GM21717 (cell line): Measurements from ENCODE around the gene SMAD7.

Source experiments
- ATAC-seq: cut with Tn5 transposase; IDR thresholded peaks from one replicate; pipeline ENCODE4 v1.9.1; 2021; ENCODE audit warnings: mild to moderate bottlenecking, moderate library complexity; ENCODE audit not compliant: unreplicated experiment

Gene SMAD7

DNA sequence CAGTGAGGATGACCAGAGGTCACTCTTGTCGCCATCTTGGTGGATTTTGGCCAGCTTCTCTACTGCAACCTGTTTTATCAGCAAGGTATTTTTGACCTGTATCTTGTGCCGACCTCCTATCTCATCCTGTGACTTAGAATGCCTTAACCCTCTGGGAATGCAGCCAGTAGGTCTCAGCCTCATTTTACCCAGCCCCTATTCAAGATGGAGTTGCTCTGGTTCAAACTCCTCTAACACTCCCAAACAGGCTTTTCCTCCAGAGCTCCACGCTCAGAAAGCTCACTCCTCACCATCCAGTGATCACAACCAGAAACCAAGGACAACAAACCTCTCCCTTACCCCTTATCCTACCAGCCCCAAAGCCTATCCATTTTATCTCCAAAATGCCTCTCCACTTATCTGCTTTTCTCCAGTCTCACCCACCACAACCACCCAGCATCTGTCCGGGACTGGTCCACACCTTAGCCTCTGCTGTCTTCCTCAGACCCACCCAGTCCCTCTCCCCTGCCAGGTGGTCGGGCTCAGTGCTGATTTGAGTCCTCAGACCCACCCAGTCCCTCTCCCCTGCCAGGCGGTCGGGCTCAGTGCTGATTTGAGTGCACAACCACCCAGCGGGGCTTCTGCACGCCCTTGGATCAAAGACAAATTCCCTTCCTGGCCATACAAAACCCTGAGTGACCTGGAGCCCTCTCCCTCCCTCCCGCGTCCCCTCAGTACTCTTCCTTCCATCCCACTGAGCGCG, 11.7 kb upstream of the SMAD7 start:
- ATAC-seq, result no peak

DNA sequence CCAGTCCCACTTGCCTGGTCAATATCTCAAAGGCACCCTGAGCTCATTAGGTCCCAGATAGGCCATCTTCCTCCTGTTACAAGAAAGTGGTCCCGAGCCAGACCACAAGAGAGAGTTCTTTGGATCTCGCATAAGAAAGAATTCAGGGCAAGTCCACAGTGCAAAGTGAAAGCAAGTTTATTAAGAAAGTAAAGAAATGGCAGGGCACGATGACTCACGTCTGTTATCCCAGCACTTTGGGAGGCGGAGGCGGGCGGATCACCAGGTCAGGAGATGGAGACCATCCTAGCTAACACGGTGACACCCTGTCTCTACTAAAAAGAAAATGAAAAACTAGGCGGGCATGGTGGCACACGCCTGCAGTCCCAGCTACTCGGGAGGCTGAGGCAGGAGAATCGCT, 10.8 kb upstream of the SMAD7 start:
- no peak for ATAC-seq

DNA sequence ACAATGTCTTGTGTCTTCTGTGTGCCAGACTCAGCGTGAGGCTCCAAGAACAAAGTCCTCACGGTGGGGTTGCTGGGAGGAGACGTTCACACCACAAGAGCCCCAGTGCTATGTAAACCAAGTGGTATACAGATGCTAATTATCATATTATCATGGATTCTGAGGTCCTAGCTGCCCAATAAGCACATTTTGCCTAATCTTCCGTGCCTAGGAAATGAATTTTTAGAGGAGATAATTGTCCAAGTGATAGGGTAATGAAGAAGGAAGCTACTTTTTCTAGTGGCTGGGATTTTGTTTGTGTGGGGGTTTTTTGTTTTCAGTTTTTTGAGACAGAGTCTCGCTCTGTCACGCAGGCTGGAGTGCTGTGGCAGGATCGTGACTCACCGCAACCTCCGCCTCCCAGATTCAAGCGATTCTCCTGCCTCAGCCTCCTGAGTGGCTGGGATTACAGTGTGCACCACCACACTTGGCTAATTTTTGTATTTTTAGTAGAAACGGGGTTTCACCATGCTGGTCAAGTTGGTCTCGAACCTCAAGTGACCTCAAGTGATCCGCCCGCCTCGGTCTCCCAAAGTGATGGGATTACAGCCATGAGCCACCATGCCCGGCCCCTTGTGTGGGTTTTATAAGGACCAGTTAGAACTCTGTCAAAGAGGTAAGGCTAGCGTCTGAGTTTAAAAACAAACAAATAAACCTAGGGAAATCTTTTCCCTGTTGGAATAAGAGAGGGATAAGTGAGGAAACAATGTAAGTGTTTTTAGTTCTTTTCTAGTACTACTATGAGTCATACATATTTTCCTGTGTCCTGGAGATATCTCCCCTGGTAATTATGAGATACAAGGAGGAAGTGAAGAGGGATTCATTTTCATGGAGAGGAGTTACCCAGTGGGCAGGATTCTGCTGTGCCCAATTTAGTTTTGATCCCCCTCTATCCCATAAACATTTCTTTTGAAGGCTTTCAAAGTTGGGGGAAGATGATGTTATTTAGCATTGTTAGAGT, 9.5 kb upstream of the SMAD7 start:
- ATAC-seq, result no peak

DNA sequence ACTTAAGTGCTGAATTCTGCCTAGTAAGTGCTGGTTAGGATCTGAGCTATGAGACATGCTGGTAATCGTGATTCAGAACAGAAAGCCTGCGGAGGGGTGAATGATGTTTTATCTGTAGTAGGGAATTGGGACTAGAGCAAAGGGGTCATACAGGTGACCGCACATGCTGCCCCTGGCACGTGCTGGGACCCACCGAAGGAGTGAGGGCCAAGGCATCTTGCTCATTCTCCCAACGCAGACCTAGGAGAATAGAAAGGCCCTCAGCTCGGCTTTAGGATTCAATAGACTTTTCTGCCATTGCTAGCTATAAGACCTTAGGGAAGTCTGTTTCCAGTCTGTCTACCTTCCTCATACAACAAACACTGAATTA, 8.8 kb upstream of the SMAD7 start:
- no peak for ATAC-seq

DNA sequence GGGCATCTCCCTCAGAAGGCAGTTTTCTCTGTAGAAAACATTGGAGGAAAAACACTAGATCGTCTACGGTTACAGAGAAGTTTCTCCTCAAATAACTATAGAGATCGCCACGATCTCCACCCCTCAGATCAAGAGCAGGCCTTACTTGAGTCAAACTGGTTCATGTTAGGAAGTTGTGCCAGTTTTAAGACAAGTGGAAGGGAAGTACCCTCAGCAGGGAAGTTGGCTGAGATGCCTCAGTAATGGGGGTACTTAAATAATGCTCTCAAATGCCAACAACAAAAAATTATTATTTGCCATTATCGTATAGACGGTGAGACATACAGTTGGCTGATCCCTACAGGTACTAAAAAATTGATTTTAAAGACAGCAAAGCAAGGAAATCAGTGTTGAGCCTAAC, 8.2 kb upstream of the SMAD7 start:
- ATAC-seq, result no peak

DNA sequence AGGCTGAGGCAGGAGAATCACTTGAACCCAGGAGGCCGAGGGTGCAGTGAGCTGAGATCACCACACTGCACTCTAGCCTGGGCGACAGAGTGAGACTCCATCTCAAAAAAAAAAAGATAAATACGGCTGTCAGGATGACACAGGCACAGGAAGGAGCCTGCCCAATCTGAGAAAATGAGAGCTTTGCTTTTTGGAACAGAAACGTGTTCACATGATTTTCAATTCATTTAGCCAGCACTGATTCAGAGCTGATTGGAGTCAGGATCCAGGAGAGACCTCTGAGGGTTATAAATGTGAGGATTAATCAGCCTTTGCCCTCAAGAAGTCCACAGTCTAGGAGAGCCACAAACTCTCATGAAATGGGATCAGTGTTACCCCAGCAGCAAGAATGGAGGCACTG, 6.9 kb upstream of the SMAD7 start:
- no peak for ATAC-seq

DNA sequence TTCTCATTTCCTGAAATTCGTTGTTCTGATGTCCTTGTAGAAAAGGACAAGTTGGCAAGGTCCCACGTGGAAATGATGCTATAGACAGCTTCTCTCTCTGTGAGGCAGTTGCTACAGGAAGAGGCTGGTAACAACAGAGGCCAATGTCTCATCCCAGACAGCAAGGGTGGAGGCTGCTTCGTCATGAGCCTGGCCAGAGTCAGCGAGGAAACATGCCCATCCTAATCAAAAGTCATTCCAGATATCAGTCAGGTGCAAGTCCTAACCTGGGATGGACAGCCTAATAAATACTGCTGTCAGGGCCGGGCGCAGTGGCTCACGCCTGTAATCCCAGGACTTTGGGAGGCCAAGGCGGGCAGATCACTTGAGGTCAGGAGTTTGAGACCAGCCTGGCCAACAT, 6.4 kb upstream of the SMAD7 start:
- no peak for ATAC-seq

DNA sequence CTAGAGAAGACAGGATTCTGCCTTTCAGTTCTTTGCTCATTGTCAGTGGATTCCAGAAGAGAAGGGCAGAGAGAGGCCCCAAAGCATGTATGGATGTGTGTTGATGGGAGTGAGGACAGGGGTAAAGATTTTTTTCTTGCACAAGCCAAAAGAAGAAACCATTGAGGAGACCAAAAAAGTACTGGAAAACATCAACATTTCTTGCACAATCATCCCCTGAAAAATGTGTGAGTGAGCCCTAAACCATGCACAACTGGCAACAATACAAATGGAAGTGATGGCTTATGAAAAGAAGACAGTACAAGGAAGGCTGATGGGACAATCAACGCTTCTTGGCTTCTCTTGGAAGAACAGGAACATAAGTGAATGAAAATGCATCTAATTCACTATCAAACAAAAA, 5.6 kb upstream of the SMAD7 start:
- no peak for ATAC-seq

DNA sequence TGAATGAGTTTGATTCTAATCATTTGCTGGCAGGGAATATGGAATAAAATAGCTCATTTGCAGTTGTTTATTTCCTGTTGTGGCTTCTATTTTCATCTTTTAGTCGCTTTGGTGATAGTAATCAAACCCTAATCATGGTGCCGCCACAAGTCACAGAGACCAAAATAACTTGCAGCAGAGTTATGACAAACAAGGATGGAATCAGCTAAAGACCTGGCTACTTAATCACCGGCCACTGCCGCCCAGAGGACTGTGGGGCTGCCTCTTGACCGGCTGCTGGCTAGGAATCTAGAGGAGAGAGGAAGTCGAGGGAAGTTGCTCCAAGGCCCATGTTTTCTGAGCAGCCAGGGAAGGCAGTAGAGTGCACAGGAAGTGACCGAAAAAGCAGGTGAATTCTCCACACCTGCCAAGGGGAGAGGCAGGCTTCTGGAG, 5.1 kb upstream of the SMAD7 start:
- no peak for ATAC-seq

DNA sequence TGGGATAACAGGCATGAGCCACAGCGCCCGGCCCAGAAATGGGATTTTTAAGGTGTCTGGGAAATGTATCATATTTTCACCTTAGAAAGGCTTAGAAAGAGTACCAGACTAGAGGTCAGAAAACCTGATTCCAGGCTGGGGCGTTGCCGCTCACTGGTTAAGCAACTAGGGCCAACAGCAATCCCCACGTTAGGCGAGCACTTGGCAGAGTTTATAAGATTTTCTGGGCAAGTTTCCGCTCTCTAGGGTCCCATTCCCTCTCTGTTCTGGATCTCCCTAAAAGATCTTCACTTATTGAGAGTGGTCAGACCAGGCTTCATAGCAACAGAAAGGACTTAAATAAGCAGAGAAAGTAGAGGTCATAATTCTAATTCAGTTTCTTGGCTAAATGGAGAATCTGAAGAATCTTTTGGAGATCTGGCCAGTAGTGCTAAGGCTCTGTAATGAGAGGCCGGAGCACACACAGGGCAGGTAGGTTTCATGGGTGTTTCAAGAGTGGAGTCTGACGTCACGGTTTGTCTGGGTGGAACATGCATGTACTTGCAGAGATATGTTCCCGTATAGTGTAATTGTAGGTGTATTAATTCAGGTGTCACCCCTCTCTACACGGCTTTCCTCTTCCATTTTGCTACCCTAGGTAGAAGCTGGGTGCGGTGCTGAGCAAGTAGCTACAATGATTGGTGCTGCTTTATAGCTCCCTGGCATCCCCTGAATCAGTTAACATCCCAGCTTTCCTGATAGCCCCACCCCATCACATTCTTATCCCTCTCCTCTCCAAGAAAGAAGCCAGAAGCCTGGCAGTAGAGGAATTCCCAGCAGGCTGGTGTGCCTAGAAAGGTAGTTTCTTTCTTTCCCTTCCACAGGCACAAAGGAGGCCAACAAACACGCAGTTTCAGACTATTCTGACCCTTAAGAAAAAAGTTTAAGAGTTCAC, 4.4 kb upstream of the SMAD7 start:
- ATAC-seq, result no peak

DNA sequence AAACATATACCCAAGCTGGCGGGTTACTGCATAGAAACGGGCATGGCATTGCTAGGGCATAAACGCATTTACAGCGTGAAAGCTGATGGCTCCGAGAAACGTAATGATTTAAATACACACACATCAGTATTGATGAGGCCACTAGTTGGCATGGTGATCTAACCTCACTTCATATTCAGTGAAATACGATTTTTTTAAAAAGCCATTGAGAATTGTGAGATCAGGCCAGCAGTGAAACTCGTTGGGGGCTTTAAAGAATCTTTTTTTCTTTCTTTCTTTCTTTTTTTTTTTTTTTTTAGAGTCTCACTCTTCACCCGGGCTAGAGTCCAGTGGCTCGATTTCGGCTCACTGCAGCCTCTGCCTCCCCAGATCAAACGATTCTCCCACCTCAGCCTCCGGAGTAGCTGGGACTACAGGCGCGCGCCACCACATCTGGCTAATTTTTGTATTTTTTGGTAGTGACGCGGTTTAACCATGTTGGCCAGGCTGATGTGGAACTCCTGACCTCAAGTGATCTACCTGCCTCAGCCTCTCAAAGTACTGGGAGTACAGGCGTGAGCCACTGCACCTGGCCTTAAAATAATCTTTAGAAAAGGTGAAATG, 2.4 kb upstream of the SMAD7 start:
- ATAC-seq, result no peak

DNA sequence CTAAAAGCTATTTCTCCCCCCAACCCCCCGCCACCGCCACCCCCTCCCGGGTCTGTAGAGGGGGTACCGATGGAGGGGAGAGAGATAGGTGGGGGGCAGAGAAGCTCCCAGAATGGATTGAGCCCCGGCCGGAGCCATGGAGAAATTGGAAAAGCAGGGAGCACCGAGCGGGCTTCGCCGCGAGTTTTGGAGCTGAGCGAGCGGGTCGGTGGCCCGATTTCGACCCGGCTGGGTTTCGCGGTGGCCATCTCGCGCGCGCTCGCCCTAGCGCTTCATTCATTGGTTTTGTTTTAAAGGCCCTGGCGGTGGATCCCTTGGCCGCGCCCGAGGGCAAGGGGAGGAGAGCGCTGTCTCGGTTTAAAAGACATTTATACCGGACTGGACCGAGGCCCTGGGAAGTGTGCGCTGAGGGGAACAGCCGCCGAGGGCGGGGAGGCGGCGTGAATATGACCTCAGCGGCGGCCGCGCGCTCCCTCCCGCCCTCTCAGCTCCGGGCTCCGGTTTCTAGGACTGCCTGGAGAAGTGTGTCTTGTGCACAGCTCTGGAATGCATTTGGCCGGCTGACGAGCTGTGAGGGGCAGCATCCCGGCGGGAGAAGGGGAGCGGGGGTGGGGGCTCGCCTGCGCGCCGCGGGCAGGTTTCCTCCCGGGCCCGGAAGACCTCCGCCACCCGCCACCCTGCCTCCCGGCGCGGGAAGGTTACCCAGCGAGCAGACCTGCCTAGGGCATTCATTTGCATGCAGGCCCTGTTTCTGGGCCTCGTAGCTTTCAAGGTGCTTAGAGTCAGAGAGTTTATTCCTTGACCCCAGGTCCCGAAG, 1.7 kb upstream of the SMAD7 start:
- peak; percentile 32 for ATAC-seq

DNA sequence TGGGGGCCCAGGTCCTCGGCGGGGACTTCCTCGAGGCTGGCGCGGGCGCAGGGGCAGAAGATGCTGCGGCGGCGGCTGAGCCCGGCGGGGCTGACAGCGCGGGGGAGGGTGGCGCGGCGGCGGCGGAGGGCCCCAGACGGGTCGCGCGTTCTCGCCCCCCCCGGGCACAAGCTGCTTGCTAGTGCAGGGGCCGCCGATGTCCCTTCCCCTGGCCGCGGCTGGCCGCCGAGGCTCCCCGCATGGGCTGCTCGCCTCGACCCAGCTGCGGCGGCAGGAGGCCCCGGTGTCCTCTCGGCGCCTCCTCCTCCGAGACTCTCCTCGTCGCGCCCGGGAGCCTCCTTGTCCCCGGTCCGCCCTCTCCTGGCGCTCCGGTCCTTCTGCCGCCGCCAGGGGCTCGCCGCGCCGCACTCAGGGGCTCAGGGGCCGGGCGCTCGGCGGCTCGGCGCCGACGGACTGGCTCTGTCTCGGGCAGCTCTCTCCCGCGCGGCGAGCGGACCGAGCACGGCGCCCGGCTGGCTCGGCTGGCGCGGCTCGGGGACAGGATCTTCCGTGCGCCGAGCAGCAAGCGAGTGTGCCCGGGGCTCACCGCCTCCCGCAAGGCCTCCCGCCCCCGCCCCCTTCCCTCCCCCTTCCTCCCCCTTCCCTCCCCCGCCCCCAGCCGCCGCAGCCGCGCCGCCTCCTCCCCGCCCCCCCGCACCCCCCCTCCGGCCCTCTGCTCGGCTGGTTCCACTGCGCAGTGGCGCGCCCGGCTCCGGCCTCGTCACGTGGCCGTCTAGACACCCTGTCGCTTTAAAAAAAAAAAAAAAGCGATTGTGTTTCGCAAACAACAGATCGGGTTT, 902 bp upstream of the SMAD7 start:
- peak; percentile 26 for ATAC-seq

DNA sequence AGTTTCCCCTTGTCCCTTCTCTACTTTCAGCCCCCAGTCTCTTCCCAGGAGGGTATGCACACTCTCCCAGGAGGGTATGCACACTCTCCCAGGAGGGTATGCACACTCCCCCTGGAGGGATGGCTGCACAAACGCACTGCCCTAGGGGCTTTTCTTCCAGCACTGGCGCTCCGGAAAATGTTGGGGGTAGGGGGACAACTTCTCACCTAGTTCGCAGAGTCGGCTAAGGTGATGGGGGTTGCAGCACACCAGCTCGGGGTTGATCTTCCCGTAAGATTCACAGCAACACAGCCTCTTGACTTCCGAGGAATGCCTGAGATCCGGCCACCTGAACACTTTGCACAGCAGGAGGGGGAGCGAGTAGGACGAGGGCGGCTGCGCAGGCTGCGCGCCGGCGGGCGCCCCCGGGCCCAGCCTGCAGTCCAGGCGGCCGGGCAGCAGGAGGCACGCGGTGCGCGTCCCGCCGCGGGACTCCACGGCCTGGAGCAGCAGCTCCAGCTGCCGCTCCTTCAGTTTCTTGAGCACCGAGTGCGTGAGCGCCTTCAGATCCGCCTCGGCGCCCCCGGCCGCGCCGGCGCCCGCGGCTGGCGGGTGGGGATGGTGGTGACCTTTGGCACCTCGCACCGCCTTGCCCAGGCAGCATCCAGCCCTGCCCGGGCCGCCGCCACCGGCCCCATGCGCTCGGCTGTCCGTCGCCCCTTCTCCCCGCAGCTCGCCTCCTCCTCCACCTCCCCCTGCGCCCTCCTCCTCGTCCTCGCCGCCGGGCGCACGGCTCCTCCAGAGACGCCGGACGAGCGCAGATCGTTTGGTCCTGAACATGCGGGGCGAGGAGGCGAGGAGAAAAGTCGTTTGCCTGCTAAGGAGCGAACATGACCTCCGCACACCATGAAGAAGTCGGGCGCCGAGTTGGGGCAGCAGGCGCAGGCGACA, 894 bp downstream of the SMAD7 start:
- ATAC-seq, result no peak

DNA sequence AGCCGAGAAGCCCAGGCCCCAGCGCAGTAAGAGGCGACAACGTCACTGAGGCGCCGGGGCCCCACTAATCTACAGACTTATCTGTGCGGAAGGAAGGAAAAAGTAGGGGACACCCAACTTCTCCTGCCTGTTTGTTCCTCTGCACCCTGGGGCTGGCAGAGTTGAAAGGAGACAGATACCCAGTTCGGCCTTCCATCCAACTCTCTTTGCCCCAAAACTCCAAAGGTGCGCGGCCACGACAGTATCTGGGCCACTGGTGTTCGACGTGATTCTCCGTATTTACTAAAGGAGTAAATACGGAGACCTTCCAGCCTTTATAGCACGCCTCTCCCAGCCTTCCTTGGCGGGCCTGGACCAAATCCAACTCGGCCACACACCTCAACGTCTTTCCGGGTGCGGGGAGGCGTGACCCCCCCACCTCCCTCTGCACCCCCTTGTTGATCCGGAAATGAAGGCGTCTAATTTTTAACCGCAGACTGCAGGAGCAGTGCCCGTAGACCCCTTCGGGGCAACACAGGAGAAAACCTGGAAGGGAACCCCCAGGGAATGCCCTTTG, 1.6 kb downstream of the SMAD7 start:
- ATAC-seq, result no peak

DNA sequence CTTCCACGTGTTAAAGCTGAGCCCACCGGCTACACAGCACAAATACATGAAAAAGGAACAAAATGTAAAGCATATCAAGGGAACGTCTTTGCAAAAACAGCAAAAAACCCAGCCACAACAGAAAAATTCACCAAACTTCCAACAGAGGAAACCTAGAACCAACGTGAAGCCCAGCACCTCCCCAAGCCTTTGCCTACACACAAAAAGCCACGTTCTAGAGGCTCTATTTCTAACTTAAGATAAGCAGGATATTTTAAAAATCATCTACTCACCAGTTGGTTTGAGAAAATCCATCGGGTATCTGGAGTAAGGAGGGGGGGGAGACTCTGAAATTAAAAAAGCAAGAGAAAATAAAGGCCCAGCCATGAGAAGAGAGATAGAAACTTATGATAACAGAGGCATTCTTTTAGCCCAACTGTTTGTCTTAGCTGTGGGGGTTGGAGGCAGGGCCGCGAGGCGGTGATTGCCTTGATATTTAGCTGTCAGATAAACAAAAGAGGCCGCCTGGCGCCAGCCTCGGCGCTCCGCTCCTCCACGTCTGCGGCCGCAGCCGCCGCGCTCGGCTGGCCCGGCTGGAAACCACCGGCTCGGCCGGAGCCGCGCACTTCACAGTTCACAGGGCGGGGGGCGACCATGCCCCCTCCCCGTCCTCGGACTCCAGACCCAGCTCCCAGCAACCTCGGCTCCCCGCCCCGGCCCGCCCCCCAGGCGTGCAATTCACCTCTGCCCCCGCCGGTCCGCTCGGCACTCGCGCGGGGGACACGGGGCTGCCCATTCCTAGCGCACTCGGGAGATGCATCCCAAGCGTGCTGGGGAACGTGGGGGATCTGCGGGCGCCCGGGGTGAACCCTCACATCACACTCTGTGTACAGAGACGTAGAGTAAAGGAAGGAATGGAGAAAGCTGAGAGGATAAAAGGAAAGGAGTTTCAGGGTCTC, 2.4 kb downstream of the SMAD7 start:
- no peak for ATAC-seq
